ENCODE measurements around the gene SRPK2.

DNA sequence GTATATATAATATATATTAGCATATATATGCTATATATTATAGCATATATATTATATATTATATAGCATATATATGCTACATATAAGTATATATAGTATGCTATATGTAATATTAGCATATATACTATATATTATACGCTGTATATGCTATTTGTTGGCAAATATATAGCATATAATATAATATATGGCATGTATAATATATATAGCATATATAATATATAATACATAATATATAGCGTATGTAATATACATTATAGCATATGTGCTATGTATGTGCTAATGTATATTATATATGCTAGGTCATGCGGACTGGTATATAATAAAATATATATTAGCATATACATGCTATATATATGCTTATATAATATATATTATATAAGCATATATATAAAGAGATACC is 301.9 kb downstream of the SRPK2 start:
- TF ChIP-seq, protein P1, sequence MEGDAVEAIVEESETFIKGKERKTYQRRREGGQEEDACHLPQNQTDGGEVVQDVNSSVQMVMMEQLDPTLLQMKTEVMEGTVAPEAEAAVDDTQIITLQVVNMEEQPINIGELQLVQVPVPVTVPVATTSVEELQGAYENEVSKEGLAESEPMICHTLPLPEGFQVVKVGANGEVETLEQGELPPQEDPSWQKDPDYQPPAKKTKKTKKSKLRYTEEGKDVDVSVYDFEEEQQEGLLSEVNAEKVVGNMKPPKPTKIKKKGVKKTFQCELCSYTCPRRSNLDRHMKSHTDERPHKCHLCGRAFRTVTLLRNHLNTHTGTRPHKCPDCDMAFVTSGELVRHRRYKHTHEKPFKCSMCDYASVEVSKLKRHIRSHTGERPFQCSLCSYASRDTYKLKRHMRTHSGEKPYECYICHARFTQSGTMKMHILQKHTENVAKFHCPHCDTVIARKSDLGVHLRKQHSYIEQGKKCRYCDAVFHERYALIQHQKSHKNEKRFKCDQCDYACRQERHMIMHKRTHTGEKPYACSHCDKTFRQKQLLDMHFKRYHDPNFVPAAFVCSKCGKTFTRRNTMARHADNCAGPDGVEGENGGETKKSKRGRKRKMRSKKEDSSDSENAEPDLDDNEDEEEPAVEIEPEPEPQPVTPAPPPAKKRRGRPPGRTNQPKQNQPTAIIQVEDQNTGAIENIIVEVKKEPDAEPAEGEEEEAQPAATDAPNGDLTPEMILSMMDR (IDR thresholded peaks at IDR 0.05) = no peak
- TF ChIP-seq POLR2A (IDR thresholded peaks at IDR 0.05) = no peak
